Ecto neural progenitor cell (in vitro differentiated cells): ENCODE measurements around the gene RERE.

Experiments used
- DNase-seq: peaks from one replicate; pipeline ENCODE4 v3.0.0-alpha.2; 2018; ENCODE audit warnings: low spot score

The RERE gene

GRCh38 chr1:8540261-8540941, 277.0 kb downstream of the RERE start:
- DNase-seq = no peak

GRCh38 chr1:8539683-8540082, 277.8 kb downstream of the RERE start:
- no peak for DNase-seq

- no peak for DNase-seq
Observed at GRCh38 chr1:8538502-8538901, 278.9 kb downstream of the RERE start.

GRCh38 chr1:8537991-8538390, 279.4 kb downstream of the RERE start:
- no peak for DNase-seq

GRCh38 chr1:8536515-8536914, 280.9 kb downstream of the RERE start:
- DNase-seq = no peak

- no peak for DNase-seq
Observed at GRCh38 chr1:8533907-8534306, 283.5 kb downstream of the RERE start.

GRCh38 chr1:8533124-8533523, 284.3 kb downstream of the RERE start:
- DNase-seq = no peak

GRCh38 chr1:8529901-8530300, 287.5 kb downstream of the RERE start:
- DNase-seq = no peak

- DNase-seq = no peak
Observed at GRCh38 chr1:8527941-8528340, 289.5 kb downstream of the RERE start.

- DNase-seq = peak; percentile 74
Observed at GRCh38 chr1:8525558-8526275, 291.7 kb downstream of the RERE start.

- DNase-seq = peak; percentile 66
Observed at GRCh38 chr1:8525216-8525557, 292.3 kb downstream of the RERE start.

GRCh38 chr1:8524627-8525157, 292.7 kb downstream of the RERE start:
- no peak for DNase-seq

GRCh38 chr1:8523666-8524206, 293.7 kb downstream of the RERE start:
- DNase-seq = no peak

GRCh38 chr1:8520483-8520966, 296.9 kb downstream of the RERE start:
- no peak for DNase-seq

GRCh38 chr1:8519167-8519566, 298.3 kb downstream of the RERE start:
- DNase-seq = no peak

- no peak for DNase-seq
Observed at GRCh38 chr1:8518490-8518801, 299.0 kb downstream of the RERE start.

GRCh38 chr1:8517661-8518489, 299.6 kb downstream of the RERE start:
- no peak for DNase-seq

GRCh38 chr1:8516793-8517556, 300.5 kb downstream of the RERE start:
- DNase-seq = no peak

- no peak for DNase-seq
Observed at GRCh38 chr1:8516278-8516777, 301.1 kb downstream of the RERE start.

- DNase-seq = no peak
Observed at GRCh38 chr1:8512504-8512903, 304.9 kb downstream of the RERE start.

- no peak for DNase-seq
Observed at GRCh38 chr1:8510041-8510823, 307.2 kb downstream of the RERE start.
